LNCaP clone FGC (cell line): Measurements from ENCODE around the gene ABCA7.

Experiments used
- DNase-seq: peaks from one replicate; pipeline ENCODE4 v3.0.0-alpha.2; 2011; ENCODE audit warnings: low read depth
- H3K4me3 ChIP-seq: 2 replicates; pipeline ENCODE4 v1.5.1; 2011; ENCODE audit warnings: mild to moderate bottlenecking, low read depth, low read length, control low read depth
- TF ChIP-seq, protein P1 (sequence below): IDR thresholded peaks from 2 replicates; pipeline ENCODE4 v1.5.1; 2012; ENCODE audit warnings: mild to moderate bottlenecking; ENCODE audit not compliant: control insufficient read depth, insufficient read depth; ENCODE audit errors: extremely low read depth

The ABCA7 gene

DNA sequence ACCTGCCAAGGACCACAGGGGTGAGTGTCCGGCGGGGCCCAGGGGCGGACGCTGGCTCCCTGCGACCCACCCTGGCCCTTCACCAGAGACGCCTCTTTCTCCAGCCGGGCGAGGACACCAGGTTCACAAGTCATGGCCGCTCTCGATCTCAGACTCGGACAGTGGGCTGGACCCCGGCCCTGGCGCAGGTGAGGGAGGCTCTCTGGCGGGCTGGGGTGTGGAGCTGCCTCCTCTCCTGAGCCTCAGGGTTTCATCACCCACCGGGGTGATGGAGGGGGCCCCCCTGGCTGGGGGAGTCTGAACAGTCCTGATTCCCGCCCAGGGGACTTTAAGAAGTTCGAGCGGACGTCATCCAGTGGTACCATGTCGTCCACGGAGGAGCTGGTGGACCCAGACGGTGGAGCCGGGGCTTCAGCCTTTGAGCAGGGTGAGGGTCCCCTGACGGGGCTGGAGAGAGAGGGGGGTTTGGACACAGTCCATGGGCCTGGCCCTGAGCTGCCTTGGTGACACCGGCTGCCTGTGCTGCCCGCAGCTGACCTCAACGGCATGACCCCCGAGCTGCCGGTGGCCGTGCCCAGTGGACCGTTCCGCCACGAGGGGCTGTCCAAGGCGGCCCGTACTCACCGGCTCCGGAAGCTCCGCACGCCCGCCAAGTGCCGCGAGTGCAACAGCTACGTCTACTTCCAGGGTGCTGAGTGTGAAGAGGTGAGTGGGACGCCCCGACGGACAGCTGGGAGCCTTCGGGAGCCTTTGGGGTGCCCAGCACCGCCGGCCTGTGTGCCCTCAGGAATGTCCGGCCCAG, 40.7 kb downstream of the ABCA7 start:
- no peak overlapping the region for H3K4me3 ChIP-seq
- TF ChIP-seq, protein P1, sequence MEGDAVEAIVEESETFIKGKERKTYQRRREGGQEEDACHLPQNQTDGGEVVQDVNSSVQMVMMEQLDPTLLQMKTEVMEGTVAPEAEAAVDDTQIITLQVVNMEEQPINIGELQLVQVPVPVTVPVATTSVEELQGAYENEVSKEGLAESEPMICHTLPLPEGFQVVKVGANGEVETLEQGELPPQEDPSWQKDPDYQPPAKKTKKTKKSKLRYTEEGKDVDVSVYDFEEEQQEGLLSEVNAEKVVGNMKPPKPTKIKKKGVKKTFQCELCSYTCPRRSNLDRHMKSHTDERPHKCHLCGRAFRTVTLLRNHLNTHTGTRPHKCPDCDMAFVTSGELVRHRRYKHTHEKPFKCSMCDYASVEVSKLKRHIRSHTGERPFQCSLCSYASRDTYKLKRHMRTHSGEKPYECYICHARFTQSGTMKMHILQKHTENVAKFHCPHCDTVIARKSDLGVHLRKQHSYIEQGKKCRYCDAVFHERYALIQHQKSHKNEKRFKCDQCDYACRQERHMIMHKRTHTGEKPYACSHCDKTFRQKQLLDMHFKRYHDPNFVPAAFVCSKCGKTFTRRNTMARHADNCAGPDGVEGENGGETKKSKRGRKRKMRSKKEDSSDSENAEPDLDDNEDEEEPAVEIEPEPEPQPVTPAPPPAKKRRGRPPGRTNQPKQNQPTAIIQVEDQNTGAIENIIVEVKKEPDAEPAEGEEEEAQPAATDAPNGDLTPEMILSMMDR = no peak
- no peak for DNase-seq

DNA sequence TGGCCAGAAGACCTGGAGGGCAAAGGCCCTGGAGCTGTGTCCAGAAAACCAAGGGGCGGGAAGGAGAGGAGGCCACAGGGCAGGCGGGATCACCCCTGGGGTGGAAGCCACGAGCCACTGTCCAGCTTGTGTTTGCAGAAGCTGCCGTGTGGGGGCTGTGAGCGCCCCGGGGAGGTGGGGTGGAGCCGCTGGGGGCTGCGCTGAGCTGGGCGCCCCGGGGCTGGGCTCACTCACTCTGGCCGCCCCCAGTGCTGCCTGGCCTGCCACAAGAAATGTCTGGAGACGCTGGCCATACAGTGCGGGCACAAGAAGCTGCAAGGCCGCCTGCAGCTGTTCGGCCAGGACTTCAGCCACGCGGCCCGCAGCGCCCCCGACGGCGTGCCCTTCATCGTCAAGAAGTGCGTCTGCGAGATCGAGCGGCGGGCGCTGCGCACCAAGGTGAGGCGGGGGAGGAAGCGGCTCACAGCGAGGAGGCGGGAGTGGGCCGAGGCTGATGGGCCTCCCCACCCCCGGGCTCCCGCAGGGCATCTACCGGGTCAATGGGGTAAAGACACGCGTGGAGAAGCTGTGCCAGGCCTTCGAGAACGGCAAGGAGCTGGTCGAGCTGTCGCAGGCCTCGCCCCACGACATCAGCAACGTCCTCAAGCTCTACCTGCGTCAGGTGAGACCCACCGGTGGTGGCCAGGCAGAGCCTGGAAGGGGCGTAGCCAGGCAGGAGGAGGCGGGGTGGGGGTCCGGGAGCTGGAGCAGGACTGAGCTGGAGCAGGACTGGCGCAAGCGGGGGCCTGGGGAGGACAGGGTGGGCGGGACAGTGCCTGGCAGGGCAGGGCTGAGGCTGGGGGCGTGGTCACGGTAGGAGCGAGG, 41.6 kb downstream of the ABCA7 start:
- H3K4me3 ChIP-seq = peak overlapping the region; percentile 42
- no peak for DNase-seq
- TF ChIP-seq, protein P1 = no peak

DNA sequence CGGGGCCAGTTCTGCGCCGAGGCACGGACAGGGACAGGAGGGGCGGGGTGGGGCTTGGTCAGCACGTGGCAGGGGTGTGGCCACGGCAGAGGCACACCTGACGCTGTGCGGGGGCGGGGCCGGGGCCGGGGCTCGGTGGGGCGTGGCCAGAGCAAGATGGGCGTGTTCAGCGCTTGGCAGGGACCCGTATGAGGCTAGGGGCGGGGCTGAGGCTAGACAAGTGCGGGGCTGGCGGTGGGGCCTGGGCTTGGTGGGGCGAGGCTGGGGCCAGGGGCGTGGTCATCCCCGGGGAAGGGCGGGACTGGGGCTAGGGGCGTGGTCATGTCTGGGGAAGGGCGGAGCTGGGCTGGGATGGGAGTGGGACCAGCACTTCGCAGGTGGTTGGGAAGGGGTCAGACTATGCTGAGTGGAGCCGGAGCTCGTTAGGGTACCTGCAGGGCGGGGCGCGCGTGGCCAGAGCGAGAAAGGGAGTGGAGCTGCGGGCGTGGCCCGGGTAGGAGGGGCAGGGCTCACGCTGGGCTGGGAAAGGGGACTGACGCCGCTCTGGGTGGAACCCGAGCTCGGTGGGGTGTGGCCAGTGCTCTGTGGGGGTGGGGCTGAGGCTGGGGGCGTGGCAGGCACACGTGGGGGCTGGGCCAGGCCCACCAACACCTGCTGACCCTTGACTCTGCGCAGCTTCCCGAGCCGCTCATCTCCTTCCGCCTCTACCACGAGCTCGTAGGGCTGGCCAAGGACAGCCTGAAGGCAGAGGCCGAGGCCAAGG, 42.4 kb downstream of the ABCA7 start:
- TF ChIP-seq, protein P1 = no peak
- DNase-seq = peak; percentile 80
- H3K4me3 ChIP-seq = peak overlapping the region; percentile 82

DNA sequence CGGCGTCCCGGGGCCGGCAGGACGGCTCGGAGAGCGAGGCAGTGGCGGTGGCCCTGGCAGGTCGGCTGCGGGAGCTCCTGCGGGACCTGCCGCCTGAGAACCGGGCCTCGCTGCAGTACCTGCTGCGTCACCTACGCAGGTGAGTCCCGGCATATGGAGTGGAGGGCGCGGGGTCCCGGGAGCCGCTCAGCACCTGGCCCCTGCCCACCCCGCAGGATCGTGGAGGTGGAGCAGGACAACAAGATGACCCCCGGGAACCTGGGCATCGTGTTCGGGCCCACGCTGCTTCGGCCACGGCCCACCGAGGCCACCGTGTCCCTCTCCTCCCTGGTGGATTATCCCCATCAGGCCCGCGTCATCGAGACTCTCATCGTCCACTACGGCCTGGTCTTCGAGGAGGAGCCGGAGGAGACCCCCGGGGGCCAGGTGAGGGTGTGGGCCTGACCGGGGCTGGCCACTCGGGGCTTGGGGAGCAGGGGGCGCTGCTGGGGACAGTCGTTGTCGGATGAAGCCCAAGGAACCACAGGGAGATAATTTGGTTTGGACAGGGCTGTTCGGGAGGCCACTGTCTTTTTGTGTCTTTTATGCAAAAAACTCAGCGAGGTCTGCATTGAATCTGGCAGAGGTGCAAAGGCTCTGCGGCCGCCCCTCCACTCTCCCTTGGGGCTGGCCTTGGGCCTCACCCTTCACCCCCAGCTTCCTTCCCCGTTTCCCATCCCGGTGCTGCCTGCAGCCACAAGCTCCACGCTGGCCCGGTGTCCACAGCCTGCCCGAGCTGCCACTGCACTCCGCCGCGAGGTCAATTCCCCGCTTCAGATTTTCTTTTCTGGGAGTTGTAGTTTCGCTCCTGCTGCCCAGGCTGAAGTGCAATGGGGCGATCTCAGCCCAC, 43.3 kb downstream of the ABCA7 start:
- peak overlapping the region; percentile 82 for H3K4me3 ChIP-seq
- DNase-seq = no peak
- TF ChIP-seq, protein P1 = no peak

DNA sequence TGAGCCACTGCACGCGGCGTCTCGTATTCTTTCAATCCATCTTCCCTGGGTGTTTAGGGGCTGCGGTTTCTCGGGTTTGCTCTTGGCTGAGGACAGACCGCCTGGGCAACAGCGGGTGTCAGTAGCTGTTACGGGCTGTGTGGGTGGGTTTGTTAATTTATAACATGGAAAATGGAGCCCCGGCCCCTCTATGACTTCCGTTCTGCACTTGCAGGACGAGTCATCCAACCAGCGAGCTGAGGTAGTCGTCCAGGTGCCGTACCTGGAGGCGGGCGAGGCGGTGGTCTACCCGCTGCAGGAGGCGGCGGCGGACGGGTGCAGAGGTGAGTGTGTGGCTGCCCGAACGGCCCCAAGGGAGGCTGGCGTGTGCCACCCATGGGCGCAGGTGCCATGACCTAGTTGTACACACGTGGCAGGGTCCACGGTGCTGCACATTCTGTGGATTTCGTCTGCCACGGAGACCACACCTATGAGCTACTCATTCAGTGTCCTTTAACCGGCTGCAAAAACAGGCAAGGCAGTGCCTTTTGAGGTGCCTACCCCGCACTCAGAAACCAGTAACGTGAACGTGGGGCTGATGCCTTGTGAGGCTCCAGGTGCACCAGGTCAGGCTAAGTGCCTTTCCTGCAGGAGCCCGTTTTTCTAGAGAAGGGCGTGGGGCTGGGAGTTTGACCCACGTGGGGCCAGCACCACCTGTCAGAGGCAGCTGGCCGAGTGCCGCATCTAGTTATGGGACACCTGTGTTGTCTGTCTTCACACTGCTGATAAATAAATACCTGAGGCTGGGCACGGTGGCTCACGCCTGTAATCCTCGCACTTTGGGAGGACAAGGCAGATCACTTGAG, 44.3 kb downstream of the ABCA7 start:
- peak overlapping the region; percentile 82 for H3K4me3 ChIP-seq
- no peak for DNase-seq
- TF ChIP-seq, protein P1 = no peak
